Activated CD8-positive, alpha-beta T cell treated with anti-CD3 and anti-CD28 coated beads, Interleukin-2, amount 10 ng/mL, durations not matched to agents 7 days and 5 days (primary cell): Measurements from ENCODE around the gene SLC30A3. TPM values are rescaled to one million over a fixed set of nuclear protein-coding genes. Genes with fewer than 3 reads are reported as not detected.
A peak's percentile ranks its signal among the peaks of the same experiment; 100 is the strongest.

ENCODE experiments used
- ATAC-seq: fragments of 150-1000 bp; cut with Tn5 transposase; one replicate; pipeline ENCODE4 v1.10.0; 2021; ENCODE audit warnings: moderate library complexity
- CTCF ChIA-PET: fragments of 350-600 bp; sonication (Branson Sonifier 250); formaldehyde crosslinking; loops from one replicate; lab custom pipeline; 2021; ENCODE audit warnings: antibody characterized with exemption; lab: Charles Lee
- POLR2A ChIA-PET: fragments of 350-600 bp; sonication (Branson Sonifier 250); formaldehyde crosslinking; loops from one replicate; lab custom pipeline; 2021; ENCODE audit warnings: antibody characterized with exemption; lab: Charles Lee
- DNase-seq: peaks from one replicate; pipeline ENCODE4 v3.0.0-alpha.2; 2020
- H3K27ac Mint-ChIP-seq: one replicate; pipeline ENCODE4 v1.8.0; 2021; ENCODE audit warnings: mild to moderate bottlenecking, mixed read lengths
- H3K27me3 Mint-ChIP-seq: one replicate; pipeline ENCODE4 v1.8.0; 2021; ENCODE audit warnings: low read depth, mixed read lengths
- H3K36me3 Mint-ChIP-seq: one replicate; pipeline ENCODE4 v1.8.0; 2021; ENCODE audit warnings: low read depth, mixed read lengths
- H3K4me1 Mint-ChIP-seq: one replicate; pipeline ENCODE4 v1.8.0; 2021; ENCODE audit warnings: low read depth, mixed read lengths
- H3K4me3 Mint-ChIP-seq: one replicate; pipeline ENCODE4 v1.8.0; 2021; ENCODE audit warnings: mild to moderate bottlenecking, mixed read lengths
- H3K9me3 Mint-ChIP-seq: one replicate; pipeline ENCODE4 v1.8.0; 2022; ENCODE audit warnings: mixed read lengths; ENCODE audit not compliant: insufficient read depth
- total RNA-seq, 2 experiments: library from RNA; stranded (reverse); gene quantifications; one replicate each; pipeline ENCODE4 v1.2.3, GENCODE V29; 2021

The SLC30A3 gene
- total RNA-seq, 2 experiments from 2014 or later, result not detected

DNA sequence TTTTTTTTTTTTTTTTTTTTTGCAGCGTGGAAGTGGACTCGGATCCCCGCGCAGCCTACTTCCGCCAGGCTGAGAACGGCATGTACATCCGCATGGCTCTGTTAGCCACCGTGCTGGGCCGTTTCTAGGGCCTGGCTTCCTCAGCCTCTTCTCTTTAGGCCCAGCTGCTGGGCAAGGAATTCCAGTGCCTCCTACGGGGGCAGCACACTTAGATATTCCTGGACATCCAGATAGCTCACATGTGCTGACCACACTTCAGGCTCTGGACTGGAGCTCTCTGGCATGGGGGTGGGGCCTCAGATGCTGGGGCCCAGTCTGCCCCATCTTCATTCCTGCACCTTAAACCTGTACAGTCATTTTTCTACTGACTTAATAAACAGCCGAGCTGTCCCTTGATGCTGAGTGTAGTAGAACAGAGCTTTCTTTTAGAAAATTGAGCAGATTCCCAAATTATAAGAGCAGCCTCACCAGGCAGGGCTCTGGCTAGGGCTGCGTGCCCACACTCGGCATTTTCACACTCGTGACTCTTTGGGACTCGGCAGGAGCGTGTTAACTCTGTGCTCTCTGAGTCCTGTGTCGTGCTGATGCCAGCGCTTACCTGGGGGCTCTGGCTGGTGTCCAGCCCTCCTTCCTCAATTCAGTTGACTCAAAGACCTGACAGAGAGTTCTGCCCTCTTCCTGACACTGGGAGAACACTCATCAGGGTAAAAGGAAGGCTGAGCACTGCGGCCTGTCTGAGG lies 19.3 kb downstream of the SLC30A3 start:
- DNase-seq, result no peak
- peaks cover 19% of the 10 kb centered on the region for H3K4me1 Mint-ChIP-seq
- H3K36me3 Mint-ChIP-seq, result peaks cover 55% of the 10 kb centered on the region
- H3K9me3 Mint-ChIP-seq, result no peaks in the 10 kb centered on the region
- H3K27ac Mint-ChIP-seq, result no peak overlapping the region
- H3K27me3 Mint-ChIP-seq, result no peaks in the 10 kb centered on the region
- POLR2A ChIA-PET, result interaction anchor here (1.1 kb wide), 2 partner anchors 12 to 21 kb away, joined by 3 to 4 read pairs; no protein-coding TSS in a partner anchor
- ATAC-seq, result no peak
- CTCF ChIA-PET, result no interaction called here
- H3K4me3 Mint-ChIP-seq, result no peak overlapping the region

GRCh38 chr2:27242614-27242951 lies 20.3 kb downstream of the SLC30A3 start:
- Mint-ChIP-seq H3K27ac (no peak overlapping the region), H3K4me3 (no peak overlapping the region), H3K36me3 (peaks cover 62% of the 10 kb centered on the region), H3K27me3 (no peaks in the 10 kb centered on the region), H3K9me3 (no peaks in the 10 kb centered on the region), H3K4me1 (peaks cover 19% of the 10 kb centered on the region)
- no peak for ATAC-seq
- ChIA-PET POLR2A (interaction anchor here (0.7 kb wide), 1 partner anchor 10 kb away, joined by 3 read pairs; no protein-coding TSS in a partner anchor), CTCF (interaction anchor here (1.6 kb wide), 2 partner anchors 23 to 61 kb away, joined by 5 read pairs; no protein-coding TSS in a partner anchor)
- no peak for DNase-seq

DNA sequence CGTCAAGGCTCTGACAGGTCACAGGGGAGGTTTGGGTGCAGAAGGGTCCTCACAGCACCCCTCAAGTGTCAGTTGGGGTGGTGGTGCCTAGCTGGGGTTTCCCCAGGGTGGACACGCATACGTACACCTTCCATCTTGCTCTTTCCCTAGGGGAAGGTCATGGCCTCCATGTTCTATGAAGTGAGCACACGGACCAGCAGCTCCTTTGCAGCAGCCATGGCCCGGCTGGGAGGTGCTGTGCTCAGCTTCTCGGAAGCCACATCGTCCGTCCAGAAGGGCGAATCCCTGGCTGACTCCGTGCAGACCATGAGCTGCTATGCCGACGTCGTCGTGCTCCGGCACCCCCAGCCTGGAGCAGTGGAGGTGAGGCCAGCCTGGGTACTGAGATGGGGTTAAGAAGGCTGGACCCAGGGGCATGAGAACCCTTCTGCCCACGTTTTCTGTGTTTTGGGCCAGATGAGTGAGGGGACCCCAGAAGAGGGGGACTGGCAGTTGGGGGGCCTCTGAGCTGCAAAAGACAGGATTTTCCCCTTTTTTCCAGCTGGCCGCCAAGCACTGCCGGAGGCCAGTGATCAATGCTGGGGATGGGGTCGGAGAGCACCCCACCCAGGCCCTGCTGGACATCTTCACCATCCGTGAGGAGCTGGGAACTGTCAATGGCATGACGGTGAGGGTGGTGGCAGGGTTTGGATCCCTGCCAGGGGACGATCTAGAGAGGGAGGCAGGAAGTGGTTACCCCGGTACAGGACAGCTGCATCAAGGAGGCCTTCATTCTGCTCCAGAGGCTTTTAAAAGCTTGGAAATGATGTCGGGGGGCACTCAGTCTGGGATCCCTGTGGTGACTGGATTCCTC lies 20.9 kb downstream of the SLC30A3 start:
- H3K27ac Mint-ChIP-seq, result peak overlapping the region; percentile 55
- DNase-seq, result peak; percentile 36
- H3K4me3 Mint-ChIP-seq, result no peak overlapping the region
- no peaks in the 10 kb centered on the region for H3K27me3 Mint-ChIP-seq
- H3K9me3 Mint-ChIP-seq, result no peaks in the 10 kb centered on the region
- CTCF ChIA-PET, result interaction anchor here (0.8 to 1.6 kb wide), 4 partner anchors 23 to 109 kb away, joined by 3 to 5 read pairs (median 4); no protein-coding TSS in a partner anchor
- POLR2A ChIA-PET, result interaction anchor here (0.7 kb wide), 1 partner anchor 9 kb away, joined by 3 read pairs; no protein-coding TSS in a partner anchor
- no peak for ATAC-seq
- H3K36me3 Mint-ChIP-seq, result peaks cover 67% of the 10 kb centered on the region
- peaks cover 19% of the 10 kb centered on the region for H3K4me1 Mint-ChIP-seq

DNA sequence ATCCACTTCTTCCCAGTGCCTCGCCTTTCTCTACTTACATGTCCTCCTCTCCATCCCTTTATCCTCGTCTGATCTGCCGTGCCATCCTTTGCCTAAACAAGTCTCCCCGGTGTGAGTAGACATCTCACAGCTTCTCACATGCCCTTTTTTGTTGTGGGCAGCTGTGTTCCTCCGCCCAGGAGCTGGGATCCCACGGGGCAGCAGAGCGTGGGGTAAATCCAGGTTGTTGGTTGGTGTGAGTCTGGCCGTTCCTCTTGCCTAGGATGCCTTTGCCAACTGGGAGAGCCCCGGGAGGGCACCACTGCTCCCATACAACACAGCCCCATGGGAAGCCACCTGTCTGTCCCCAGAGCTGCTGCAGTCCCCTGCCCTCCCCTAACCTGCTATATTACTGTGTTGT lies 22.4 kb downstream of the SLC30A3 start:
- CTCF ChIA-PET, result interaction anchor here (0.9 kb wide), 1 partner anchor 9 kb away, joined by 3 read pairs; no protein-coding TSS in a partner anchor
- H3K4me3 Mint-ChIP-seq, result no peak overlapping the region
- peaks cover 77% of the 10 kb centered on the region for H3K36me3 Mint-ChIP-seq
- DNase-seq, result no peak
- ATAC-seq, result no peak
- peaks cover 19% of the 10 kb centered on the region for H3K4me1 Mint-ChIP-seq
- H3K27ac Mint-ChIP-seq, result no peak overlapping the region
- POLR2A ChIA-PET, result no interaction called here
- no peaks in the 10 kb centered on the region for H3K9me3 Mint-ChIP-seq
- no peaks in the 10 kb centered on the region for H3K27me3 Mint-ChIP-seq

DNA sequence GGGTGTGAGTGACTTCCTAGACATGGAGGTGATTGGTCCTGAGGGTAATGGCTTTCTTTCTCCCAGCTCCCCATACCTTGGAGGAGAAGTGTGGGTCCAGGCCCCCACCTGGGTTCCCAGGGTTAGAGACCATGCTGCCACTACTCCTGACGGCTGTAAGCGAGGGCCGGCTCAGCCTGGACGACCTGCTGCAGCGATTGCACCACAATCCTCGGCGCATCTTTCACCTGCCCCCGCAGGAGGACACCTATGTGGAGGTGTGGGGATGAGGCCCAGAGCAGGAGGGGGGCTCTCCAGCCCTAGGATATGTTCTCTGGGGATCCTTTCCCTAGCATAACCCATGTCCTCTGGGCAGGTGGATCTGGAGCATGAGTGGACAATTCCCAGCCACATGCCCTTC lies 23.9 kb downstream of the SLC30A3 start:
- H3K9me3 Mint-ChIP-seq, result no peaks in the 10 kb centered on the region
- peaks cover 19% of the 10 kb centered on the region for H3K4me1 Mint-ChIP-seq
- H3K27me3 Mint-ChIP-seq, result no peaks in the 10 kb centered on the region
- ChIA-PET CTCF (no interaction called here), POLR2A (no interaction called here)
- H3K4me3 Mint-ChIP-seq, result no peak overlapping the region
- H3K27ac Mint-ChIP-seq, result no peak overlapping the region
- H3K36me3 Mint-ChIP-seq, result peaks cover 80% of the 10 kb centered on the region
- ATAC-seq (no peak), DNase-seq (no peak)

DNA sequence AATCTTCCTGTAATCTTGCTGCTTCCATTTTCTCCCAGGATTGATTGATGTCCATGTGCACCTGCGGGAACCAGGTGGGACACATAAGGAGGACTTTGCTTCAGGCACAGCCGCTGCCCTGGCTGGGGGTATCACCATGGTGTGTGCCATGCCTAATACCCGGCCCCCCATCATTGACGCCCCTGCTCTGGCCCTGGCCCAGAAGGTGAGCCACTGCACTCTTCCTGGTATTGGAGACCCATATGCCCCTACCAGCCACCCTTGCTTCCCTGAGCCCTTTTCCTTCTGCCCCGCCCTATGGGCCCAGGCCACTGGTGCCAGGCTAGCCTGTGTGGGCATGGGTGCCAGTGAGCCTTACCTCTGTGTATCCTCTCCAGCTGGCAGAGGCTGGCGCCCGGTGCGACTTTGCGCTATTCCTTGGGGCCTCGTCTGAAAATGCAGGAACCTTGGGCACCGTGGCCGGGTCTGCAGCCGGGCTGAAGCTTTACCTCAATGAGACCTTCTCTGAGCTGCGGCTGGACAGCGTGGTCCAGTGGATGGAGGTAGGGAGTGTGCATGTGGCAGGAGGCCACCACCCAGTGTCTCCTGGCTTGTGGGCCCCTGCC lies 25.4 kb downstream of the SLC30A3 start:
- CTCF ChIA-PET, result no interaction called here
- H3K4me1 Mint-ChIP-seq, result peaks cover 14% of the 10 kb centered on the region
- ATAC-seq (no peak), DNase-seq (no peak)
- no peaks in the 10 kb centered on the region for H3K27me3 Mint-ChIP-seq
- no peaks in the 10 kb centered on the region for H3K9me3 Mint-ChIP-seq
- H3K4me3 Mint-ChIP-seq, result no peak overlapping the region
- no peak overlapping the region for H3K27ac Mint-ChIP-seq
- POLR2A ChIA-PET, result no interaction called here
- peaks cover 77% of the 10 kb centered on the region for H3K36me3 Mint-ChIP-seq

DNA sequence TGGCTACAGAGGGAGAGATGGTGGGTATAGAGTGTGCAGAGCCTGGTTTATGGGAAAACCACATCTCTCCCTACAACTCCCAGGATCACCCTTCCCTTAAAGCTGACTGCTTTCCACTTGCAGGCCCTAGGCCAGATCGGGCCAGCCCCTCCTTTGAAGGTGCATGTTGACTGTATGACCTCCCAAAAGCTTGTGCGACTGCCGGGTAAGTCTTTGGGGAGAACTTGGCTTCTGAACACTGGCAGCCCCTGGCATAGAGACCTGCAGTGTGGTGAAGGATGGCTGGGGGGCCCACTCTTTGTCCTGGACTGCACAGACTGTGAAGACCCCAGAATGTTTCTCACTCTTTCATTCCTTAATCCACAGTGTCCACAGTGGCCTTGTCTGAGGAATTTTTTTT lies 26.2 kb downstream of the SLC30A3 start:
- DNase-seq (no peak), ATAC-seq (no peak)
- H3K27me3 Mint-ChIP-seq, result no peaks in the 10 kb centered on the region
- H3K9me3 Mint-ChIP-seq, result no peaks in the 10 kb centered on the region
- H3K36me3 Mint-ChIP-seq, result peaks cover 76% of the 10 kb centered on the region
- no peak overlapping the region for H3K27ac Mint-ChIP-seq
- peaks cover 6% of the 10 kb centered on the region for H3K4me1 Mint-ChIP-seq
- H3K4me3 Mint-ChIP-seq, result no peak overlapping the region
- ChIA-PET POLR2A (no interaction called here), CTCF (interaction anchor here (0.6 to 2.1 kb wide), 2 partner anchors 66 to 468 kb away, joined by 3 to 6 read pairs; no protein-coding TSS in a partner anchor)

GRCh38 chr2:27236136-27236535 lies 26.7 kb downstream of the SLC30A3 start:
- H3K4me3 Mint-ChIP-seq, result no peak overlapping the region
- H3K27ac Mint-ChIP-seq, result no peak overlapping the region
- peaks cover 2% of the 10 kb centered on the region for H3K4me1 Mint-ChIP-seq

DNA sequence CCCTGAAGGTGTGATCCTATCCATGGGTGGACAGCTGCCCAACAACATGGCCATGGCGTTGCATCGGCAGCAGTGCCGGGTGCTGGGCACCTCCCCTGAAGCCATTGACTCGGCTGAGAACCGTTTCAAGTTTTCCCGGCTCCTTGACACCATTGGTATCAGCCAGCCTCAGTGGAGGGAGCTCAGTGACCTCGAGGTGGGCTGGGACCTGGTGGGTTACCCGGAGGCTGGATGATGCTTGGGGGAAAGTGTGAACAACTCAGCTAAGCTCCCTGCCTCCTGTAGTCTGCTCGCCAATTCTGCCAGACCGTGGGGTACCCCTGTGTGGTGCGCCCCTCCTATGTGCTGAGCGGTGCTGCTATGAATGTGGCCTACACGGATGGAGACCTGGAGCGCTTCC lies 29.5 kb downstream of the SLC30A3 start:
- POLR2A ChIA-PET, result interaction anchor here (1.1 kb wide), 1 partner anchor 9 kb away, joined by 3 read pairs; no protein-coding TSS in a partner anchor
- ATAC-seq, result no peak
- H3K36me3 Mint-ChIP-seq, result peaks cover 60% of the 10 kb centered on the region
- CTCF ChIA-PET, result interaction anchor here (0.9 to 1.2 kb wide), 2 partner anchors 31 to 70 kb away, joined by 4 to 6 read pairs; no protein-coding TSS in a partner anchor
- no peaks in the 10 kb centered on the region for H3K9me3 Mint-ChIP-seq
- H3K4me1 Mint-ChIP-seq, result no peaks in the 10 kb centered on the region
- H3K4me3 Mint-ChIP-seq, result no peak overlapping the region
- H3K27ac Mint-ChIP-seq, result no peak overlapping the region
- DNase-seq, result no peak
- no peaks in the 10 kb centered on the region for H3K27me3 Mint-ChIP-seq

More at GRCh38 chr2:27236136-27236535, 26.7 kb downstream of the SLC30A3 start:
- H3K9me3 Mint-ChIP-seq, result no peaks in the 10 kb centered on the region
- ChIA-PET CTCF (interaction anchor here (0.6 to 2.1 kb wide), 2 partner anchors 67 to 469 kb away, joined by 3 to 6 read pairs; no protein-coding TSS in a partner anchor), POLR2A (no interaction called here)
- H3K27me3 Mint-ChIP-seq, result no peaks in the 10 kb centered on the region
- no peak for ATAC-seq
- peaks cover 76% of the 10 kb centered on the region for H3K36me3 Mint-ChIP-seq
- DNase-seq, result no peak

DNA sequence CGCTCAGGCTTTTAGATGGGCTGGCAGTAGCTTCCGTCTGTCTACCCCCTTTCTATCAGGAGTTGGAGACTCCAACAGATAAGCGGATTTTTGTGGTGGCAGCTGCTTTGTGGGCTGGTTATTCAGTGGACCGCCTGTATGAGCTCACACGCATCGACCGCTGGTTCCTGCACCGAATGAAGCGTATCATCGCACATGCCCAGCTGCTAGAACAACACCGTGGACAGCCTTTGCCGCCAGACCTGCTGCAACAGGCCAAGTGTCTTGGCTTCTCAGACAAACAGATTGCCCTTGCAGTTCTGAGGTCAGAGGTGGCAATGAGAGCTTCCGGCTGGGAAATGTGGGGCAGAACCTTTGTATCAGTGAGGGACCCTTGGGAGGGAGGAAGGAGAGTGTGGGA lies 30.9 kb downstream of the SLC30A3 start:
- ChIA-PET CTCF (interaction anchor here (0.5 to 1.3 kb wide), 2 partner anchors 72 to 129 kb away, joined by 3 read pairs; no protein-coding TSS in a partner anchor), POLR2A (interaction anchor here (0.6 to 0.9 kb wide), 2 partner anchors 11 to 127 kb away, joined by 3 to 7 read pairs; no protein-coding TSS in a partner anchor)
- Mint-ChIP-seq H3K4me1 (no peaks in the 10 kb centered on the region), H3K36me3 (peaks cover 61% of the 10 kb centered on the region), H3K4me3 (no peak overlapping the region), H3K27ac (no peak overlapping the region), H3K9me3 (no peaks in the 10 kb centered on the region), H3K27me3 (no peaks in the 10 kb centered on the region)
- ATAC-seq (no peak), DNase-seq (no peak)

DNA sequence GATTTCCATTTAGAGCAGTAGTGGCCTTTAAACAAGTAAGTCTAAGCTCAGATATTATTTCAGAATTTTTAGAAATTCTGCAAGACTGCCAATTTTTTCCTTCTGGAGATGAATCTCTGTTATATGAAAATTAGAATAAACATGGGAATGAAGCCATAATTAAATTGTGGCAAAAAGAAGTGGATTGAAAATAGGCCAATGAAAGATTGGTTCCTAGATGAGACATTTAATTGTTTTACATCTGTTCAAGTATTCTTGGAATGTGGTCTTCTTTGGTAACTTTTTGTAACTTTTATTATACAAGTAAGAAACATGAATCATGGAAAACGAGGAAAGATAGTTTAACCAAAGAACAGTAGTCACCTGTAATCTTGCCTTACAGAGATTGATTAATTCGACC lies 35.3 kb downstream of the SLC30A3 start:
- ChIA-PET CTCF (no interaction called here), POLR2A (no interaction called here)
- no peak overlapping the region for H3K4me3 Mint-ChIP-seq
- no peak overlapping the region for H3K27ac Mint-ChIP-seq
- H3K27me3 Mint-ChIP-seq, result no peaks in the 10 kb centered on the region
- H3K4me1 Mint-ChIP-seq, result no peaks in the 10 kb centered on the region
- no peaks in the 10 kb centered on the region for H3K9me3 Mint-ChIP-seq
- ATAC-seq (no peak), DNase-seq (no peak)
- H3K36me3 Mint-ChIP-seq, result peaks cover 64% of the 10 kb centered on the region
